ENCODE results near the gene NECTIN1.

Gene NECTIN1

DNA sequence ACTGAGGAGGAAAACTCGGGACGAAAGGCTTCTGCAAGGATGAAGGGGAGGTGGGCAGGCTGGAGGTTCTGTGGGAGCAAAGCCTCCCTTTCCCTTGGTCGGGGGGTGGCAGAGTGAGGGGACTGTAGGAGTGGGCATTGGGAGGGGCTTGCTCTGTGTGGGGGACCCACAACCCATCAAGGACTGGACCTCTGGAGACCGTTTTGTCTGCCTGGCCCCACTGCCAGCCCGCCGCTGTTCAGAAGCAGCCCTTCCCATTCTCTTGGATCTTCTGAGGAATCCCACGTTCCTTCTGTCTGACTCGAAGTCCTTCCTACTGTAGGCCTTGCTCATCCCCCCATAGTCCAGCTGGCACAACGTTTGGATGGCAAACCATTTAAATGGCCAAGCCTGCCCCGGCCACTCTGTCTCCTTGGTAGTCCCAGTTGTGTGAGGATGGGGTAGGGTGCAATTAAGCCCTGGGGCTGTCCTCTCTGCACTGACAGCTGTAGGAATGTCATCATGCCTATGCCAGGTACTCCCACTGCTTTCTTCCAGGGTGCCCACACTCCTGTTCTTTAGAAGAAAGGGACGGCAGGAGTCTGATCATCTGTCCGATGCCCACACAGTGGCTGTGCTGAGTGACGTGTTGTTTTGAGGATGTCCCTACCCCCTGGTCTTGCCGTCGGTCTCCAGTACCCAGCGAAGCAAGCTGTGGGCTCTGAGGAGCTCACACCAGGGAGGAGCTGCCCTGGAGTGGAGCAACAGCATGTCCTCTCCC is 17.0 kb upstream of the NECTIN1 start:
- Mint-ChIP-seq H3K27ac (no peak overlapping the region), H3K4me1 (peaks cover 8% of the 10 kb centered on the region), H3K9me3 (no peaks in the 10 kb centered on the region), H3K27me3 (peaks cover 32% of the 10 kb centered on the region), H3K4me3 (no peak overlapping the region), H3K36me3 (ENCODE audit: low read depth) (no peaks in the 10 kb centered on the region)
- DNase-seq, result no peak
- no peak for ATAC-seq

DNA sequence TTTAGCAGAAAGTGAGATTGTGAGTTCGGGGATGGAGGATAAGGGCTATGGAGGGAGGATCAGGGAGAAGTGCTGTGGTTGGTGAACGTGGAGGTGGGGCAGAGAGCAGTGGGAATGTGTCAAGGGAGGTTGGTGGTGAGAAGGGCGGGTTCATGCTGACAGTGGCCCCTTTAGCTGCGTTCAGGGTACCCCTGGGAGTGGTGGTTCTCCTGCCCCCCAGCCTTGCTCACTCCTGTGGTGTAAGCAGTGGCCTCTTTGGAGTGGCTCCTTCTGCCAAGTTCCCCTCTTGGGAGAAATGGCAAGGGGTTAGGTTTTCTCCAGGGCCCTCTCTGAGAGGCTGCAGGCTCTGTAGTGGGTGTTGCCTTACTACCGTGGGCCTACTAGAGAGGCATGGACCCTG is 16.1 kb upstream of the NECTIN1 start:
- H3K9me3 Mint-ChIP-seq, result no peaks in the 10 kb centered on the region
- H3K36me3 Mint-ChIP-seq (ENCODE audit: low read depth), result no peaks in the 10 kb centered on the region
- H3K4me1 Mint-ChIP-seq, result peaks cover 8% of the 10 kb centered on the region
- no peak overlapping the region for H3K27ac Mint-ChIP-seq
- ATAC-seq, result no peak
- H3K27me3 Mint-ChIP-seq, result peaks cover 36% of the 10 kb centered on the region
- no peak for DNase-seq
- H3K4me3 Mint-ChIP-seq, result no peak overlapping the region

GRCh38 chr11:119744577-119744976 is 15.6 kb upstream of the NECTIN1 start:
- Mint-ChIP-seq H3K36me3 (ENCODE audit: low read depth) (no peaks in the 10 kb centered on the region), H3K9me3 (no peaks in the 10 kb centered on the region), H3K4me3 (no peak overlapping the region), H3K4me1 (peaks cover 8% of the 10 kb centered on the region), H3K27me3 (peaks cover 41% of the 10 kb centered on the region), H3K27ac (no peak overlapping the region)
- DNase-seq (no peak), ATAC-seq (no peak)

GRCh38 chr11:119743006-119743405 is 14.0 kb upstream of the NECTIN1 start:
- no peak overlapping the region for H3K27ac Mint-ChIP-seq
- H3K9me3 Mint-ChIP-seq, result no peaks in the 10 kb centered on the region
- ATAC-seq, result no peak
- DNase-seq, result no peak
- H3K4me3 Mint-ChIP-seq, result no peak overlapping the region
- H3K4me1 Mint-ChIP-seq, result peaks cover 8% of the 10 kb centered on the region
- no peaks in the 10 kb centered on the region for H3K36me3 Mint-ChIP-seq (ENCODE audit: low read depth)
- peaks cover 45% of the 10 kb centered on the region for H3K27me3 Mint-ChIP-seq

- Mint-ChIP-seq H3K4me1 (peaks cover 8% of the 10 kb centered on the region), H3K36me3 (ENCODE audit: low read depth) (no peaks in the 10 kb centered on the region), H3K27ac (no peak overlapping the region), H3K27me3 (peaks cover 43% of the 10 kb centered on the region), H3K4me3 (peak overlapping the region; percentile 57), H3K9me3 (no peaks in the 10 kb centered on the region)
- DNase-seq, result peak; percentile 45
- ATAC-seq, result peak; percentile 40
These were observed 13.4 kb upstream of the NECTIN1 start for GRCh38 chr11:119742263-119742861.

GRCh38 chr11:119741369-119742262 is 12.6 kb upstream of the NECTIN1 start:
- Mint-ChIP-seq H3K27ac (no peak overlapping the region), H3K27me3 (peaks cover 43% of the 10 kb centered on the region), H3K4me3 (peak overlapping the region; percentile 32), H3K36me3 (ENCODE audit: low read depth) (no peaks in the 10 kb centered on the region), H3K4me1 (peaks cover 8% of the 10 kb centered on the region), H3K9me3 (no peaks in the 10 kb centered on the region)
- DNase-seq, result peak; percentile 79
- peak; percentile 64 for ATAC-seq

DNA sequence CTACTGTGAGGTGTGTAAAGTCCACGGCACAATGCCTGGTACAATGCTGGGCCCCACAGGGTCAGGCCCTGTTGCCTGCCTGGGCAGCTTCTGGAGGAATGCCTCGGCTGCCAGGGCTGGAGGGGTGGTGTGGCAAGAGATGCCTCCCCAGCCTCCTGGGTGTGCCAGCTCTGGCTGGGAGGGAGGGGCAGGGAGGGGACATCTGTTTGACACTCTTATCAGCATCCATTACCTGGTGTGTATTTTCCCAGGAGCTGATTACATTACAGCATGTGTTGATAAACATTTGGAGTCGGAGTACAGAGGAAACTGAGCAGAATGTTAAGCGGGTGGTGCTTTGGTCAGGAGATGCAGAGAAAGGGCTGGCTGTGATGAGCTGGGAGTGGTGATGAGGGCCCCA is 11.0 kb upstream of the NECTIN1 start:
- peaks cover 8% of the 10 kb centered on the region for H3K4me1 Mint-ChIP-seq
- peaks cover 47% of the 10 kb centered on the region for H3K27me3 Mint-ChIP-seq
- H3K36me3 Mint-ChIP-seq (ENCODE audit: low read depth), result no peaks in the 10 kb centered on the region
- H3K9me3 Mint-ChIP-seq, result no peaks in the 10 kb centered on the region
- H3K4me3 Mint-ChIP-seq, result no peak overlapping the region
- no peak for DNase-seq
- ATAC-seq, result no peak
- no peak overlapping the region for H3K27ac Mint-ChIP-seq

DNA sequence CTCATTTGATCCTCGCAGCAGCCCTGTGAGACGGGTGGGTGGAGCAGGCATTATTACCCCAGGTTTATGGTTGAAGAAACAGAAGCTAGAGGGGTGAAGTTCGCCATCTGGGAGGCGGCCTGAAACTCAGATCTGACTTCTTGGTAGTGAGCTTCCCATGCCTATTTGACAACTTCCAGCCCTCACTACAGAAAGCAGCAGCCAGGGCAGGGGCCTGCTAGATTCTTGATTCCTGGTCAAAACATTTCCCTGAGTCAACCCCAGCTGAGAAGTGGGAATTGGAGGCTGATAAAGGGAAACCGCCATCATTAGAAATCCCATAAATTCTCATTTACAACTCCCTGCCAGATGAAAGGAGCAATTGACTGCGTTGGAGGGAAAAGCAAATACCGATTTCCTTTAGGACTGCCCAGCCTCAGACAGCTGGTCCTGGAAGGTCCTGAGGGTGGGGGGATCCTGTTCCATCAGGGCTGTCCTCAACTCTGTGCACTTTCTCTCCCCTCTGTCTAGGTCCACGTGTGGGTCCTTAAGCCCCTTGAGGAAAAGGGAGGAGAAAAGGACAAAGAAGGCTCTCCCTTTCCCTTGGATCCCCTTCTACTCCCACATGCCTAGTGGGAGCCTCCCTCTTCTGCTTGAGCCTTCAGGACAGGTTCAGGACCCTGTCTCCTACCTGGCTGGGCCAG is 10.2 kb upstream of the NECTIN1 start:
- Mint-ChIP-seq H3K27ac (no peak overlapping the region), H3K36me3 (ENCODE audit: low read depth) (no peaks in the 10 kb centered on the region), H3K27me3 (peaks cover 45% of the 10 kb centered on the region), H3K9me3 (no peaks in the 10 kb centered on the region), H3K4me3 (no peak overlapping the region), H3K4me1 (peaks cover 8% of the 10 kb centered on the region)
- ATAC-seq (no peak), DNase-seq (no peak)

- peaks cover 42% of the 10 kb centered on the region for H3K27me3 Mint-ChIP-seq
- no peaks in the 10 kb centered on the region for H3K36me3 Mint-ChIP-seq (ENCODE audit: low read depth)
- H3K9me3 Mint-ChIP-seq, result no peaks in the 10 kb centered on the region
- DNase-seq (no peak), ATAC-seq (no peak)
- peaks cover 8% of the 10 kb centered on the region for H3K4me1 Mint-ChIP-seq
- no peak overlapping the region for H3K27ac Mint-ChIP-seq
- H3K4me3 Mint-ChIP-seq, result no peak overlapping the region
These were observed 9.0 kb upstream of the NECTIN1 start for GRCh38 chr11:119738059-119738439.

- Mint-ChIP-seq H3K4me3 (no peak overlapping the region), H3K27ac (no peak overlapping the region), H3K27me3 (peaks cover 40% of the 10 kb centered on the region), H3K36me3 (ENCODE audit: low read depth) (no peaks in the 10 kb centered on the region), H3K9me3 (no peaks in the 10 kb centered on the region), H3K4me1 (peaks cover 6% of the 10 kb centered on the region)
- DNase-seq (no peak), ATAC-seq (no peak)
These were observed 8.5 kb upstream of the NECTIN1 start for GRCh38 chr11:119737366-119738058.

DNA sequence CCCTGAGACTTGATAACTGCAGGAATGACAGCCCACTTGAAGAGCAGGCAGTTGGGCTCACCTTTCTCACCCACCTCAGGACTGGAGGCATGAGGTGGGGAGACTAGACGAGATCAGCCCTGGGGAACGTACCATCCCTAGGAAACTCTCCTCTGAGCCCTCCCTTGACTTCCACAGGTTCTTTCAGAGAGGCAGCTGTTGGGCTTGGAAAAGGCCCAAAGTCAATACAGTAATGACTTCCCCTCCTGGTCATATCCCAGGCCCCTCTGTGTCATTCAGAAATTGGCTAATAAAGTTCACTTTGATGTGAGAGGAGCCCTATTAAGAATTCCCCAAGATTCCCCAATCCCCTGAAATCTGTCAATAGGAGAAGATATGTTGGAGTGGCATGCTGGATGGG is 5.8 kb upstream of the NECTIN1 start:
- Mint-ChIP-seq H3K9me3 (no peaks in the 10 kb centered on the region), H3K36me3 (ENCODE audit: low read depth) (no peaks in the 10 kb centered on the region), H3K4me3 (no peak overlapping the region), H3K4me1 (peaks cover 6% of the 10 kb centered on the region), H3K27me3 (peaks cover 36% of the 10 kb centered on the region), H3K27ac (no peak overlapping the region)
- DNase-seq (no peak), ATAC-seq (no peak)

DNA sequence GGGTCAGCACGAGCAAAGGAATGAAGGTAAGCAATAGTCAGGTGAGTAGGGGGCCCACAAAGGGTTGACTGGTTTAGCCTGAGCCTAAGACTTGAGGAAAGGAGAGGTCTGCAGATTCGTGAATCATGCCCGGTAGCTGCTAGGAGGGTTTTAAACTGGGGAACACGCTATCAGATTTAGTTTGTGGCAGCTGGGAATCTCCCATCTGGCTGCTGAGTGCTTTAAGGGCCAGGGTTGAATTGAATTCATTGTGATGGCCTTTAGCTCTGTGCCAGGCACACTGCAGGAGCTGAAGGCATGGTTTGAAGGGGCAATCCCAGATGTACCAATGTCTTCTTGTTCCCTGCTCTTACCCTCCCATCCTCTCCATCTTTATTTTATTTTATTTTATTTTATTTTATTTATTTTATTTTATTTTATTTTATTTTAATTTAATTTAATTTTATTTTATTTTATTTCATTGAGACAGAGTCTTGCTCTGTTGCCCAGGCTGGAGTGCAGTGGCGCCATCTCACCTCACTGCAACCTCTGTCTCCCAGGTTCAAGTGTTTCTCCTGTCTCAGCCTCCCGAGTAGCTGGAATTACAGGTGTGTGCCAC is 1.9 kb upstream of the NECTIN1 start:
- H3K9me3 Mint-ChIP-seq, result no peaks in the 10 kb centered on the region
- H3K36me3 Mint-ChIP-seq (ENCODE audit: low read depth), result no peaks in the 10 kb centered on the region
- H3K27me3 Mint-ChIP-seq, result peaks cover 44% of the 10 kb centered on the region
- H3K4me1 Mint-ChIP-seq, result peaks cover 18% of the 10 kb centered on the region
- DNase-seq (no peak), ATAC-seq (no peak)
- H3K4me3 Mint-ChIP-seq, result no peak overlapping the region
- H3K27ac Mint-ChIP-seq, result no peak overlapping the region

GRCh38 chr11:119729951-119730613 is 1.1 kb upstream of the NECTIN1 start:
- Mint-ChIP-seq H3K27me3 (peaks cover 43% of the 10 kb centered on the region), H3K4me1 (peaks cover 18% of the 10 kb centered on the region), H3K4me3 (peak overlapping the region; percentile 71), H3K27ac (no peak overlapping the region), H3K36me3 (ENCODE audit: low read depth) (no peaks in the 10 kb centered on the region), H3K9me3 (no peaks in the 10 kb centered on the region)
- ATAC-seq, result no peak
- DNase-seq, result no peak
